ENCODE results near the gene PNCK. TPM values are rescaled to one million over a fixed set of nuclear protein-coding genes. Genes with fewer than 3 reads are reported as not detected.

The PNCK gene
- total and polyA plus RNA-seq, 2 experiments from 2014 or later: 3.5 to 11.9 TPM

DNA sequence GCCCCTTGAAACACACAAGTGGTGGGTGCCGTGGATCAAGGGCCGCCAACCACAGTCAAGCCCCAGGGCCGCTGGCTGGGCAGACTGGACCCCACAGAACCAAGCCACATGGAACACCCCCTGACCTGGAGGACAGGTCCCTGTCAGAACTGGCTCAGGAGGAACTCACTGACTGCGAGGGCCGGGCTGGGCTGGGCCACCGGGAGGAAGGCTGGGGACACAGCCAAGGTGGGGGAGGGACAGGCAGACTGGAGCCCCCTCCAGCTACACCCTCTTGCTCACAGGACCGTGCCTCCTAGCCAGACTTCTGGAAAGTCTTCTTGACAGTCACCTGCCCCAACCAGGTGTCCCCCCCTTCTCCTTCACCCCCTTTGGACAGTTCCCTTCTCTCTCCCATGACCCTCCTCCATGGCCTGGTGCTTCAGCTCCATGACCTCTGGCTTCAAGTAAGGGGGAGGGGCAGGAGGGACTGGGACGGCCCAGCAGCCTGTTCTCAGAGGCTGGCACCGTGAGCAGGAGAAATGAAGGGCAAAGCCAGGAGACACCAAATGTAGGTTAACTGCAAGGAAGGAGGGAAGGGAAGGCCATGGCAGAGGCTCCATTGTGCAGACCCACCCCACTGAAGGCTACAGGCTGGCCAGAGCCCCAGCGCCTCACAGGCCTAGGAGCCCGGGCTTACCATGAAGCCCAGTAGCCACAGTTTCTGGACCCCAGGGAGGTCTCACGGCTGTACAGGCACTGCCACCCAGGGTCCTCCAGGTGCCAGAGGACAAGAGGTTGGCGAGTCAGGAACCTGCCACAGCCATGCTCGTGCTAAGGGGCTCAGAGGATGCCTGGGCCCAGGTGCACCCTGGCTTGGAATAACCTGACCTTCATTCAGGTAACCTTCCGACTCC, 49.2 kb downstream of the PNCK start:
- Histone ChIP-seq H3K27ac (ENCODE audit: low read depth) (no peak overlapping the region), H3K27me3 (ENCODE audit: insufficient read depth) (no peaks in the 10 kb centered on the region), H3K4me2 (no peak overlapping the region), H4K20me1 (replicated peaks; ENCODE audit: insufficient read depth) (no peaks in the 10 kb centered on the region), H3K36me3 (ENCODE audit: insufficient read depth) (no peaks in the 10 kb centered on the region), H3K4me3 (no peak overlapping the region), H3K9me2 (ENCODE audit: insufficient read depth) (no peaks in the 10 kb centered on the region), H2AFZ (no peak overlapping the region), H3K4me1 (ENCODE audit: insufficient read depth) (no peaks in the 10 kb centered on the region), H3F3A (replicated peaks; ENCODE audit: low read depth) (no peaks in the 10 kb centered on the region), H3K79me2 (replicated peaks; ENCODE audit: insufficient read depth) (no peaks in the 10 kb centered on the region)
- Mint-ChIP-seq H3K27me3 (ENCODE audit: insufficient read depth, low read depth, poor library complexity) (peaks cover 3% of the 10 kb centered on the region), H3K9me3 (no peaks in the 10 kb centered on the region), H3K36me3 (ENCODE audit: low read depth) (no peaks in the 10 kb centered on the region), H3K4me1 (peaks cover 2% of the 10 kb centered on the region; the same call in 1 of the 3 replicates), H3K4me3 (no peak overlapping the region), H3K27ac (no peak overlapping the region)
- ATAC-seq (no peak), DNase-seq (ENCODE audit: low spot score) (no peak)
- TF ChIP-seq STAT1 (IDR thresholded peaks at IDR 0.05; ENCODE audit: unreplicated experiment) (no peak), ZNF114 (CRISPR knock-in tag; IDR thresholded peaks at IDR 0.05) (no peak)
- TF ChIP-seq, protein P1, sequence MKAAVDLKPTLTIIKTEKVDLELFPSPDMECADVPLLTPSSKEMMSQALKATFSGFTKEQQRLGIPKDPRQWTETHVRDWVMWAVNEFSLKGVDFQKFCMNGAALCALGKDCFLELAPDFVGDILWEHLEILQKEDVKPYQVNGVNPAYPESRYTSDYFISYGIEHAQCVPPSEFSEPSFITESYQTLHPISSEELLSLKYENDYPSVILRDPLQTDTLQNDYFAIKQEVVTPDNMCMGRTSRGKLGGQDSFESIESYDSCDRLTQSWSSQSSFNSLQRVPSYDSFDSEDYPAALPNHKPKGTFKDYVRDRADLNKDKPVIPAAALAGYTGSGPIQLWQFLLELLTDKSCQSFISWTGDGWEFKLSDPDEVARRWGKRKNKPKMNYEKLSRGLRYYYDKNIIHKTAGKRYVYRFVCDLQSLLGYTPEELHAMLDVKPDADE (IDR thresholded peaks at IDR 0.05): no peak

- no peaks in the 10 kb centered on the region for H3K9me3 Mint-ChIP-seq
- H2AFZ ChIP-seq: no peak overlapping the region
Observed at GRCh38 chrX:153623310-153624029, 50.1 kb downstream of the PNCK start.

DNA sequence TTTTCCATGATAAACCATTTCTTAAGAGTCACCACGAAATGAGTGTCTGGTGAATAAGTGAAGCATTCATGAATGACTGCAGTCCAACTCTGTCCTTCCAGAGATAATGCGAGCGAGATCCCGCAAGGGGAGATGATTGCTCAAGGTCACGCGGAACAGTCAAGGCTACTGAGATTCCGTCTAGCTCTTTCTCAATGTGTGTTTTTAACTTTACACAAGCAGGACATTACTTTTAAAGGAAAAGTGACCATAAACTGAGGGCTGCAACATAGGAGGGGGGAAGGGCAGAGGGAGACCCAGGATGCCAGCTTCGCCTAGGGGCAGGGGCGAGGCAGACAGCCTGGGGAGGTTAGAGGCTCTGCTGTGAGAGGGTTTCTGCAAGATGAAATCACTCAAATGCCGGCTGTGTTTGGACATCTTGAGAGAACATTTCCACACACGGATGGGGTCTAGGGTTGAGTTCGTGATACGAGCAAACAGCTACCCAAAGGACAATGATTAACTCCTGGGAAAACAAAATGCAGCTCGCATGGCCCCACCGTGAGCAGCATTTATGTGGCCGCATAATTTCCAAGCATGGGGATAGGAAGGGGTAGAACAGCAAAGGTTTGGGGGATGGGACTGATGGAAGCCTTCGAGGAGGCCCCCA, 50.8 kb downstream of the PNCK start:
- no peaks in the 10 kb centered on the region for H4K20me1 ChIP-seq (replicated peaks; ENCODE audit: insufficient read depth)
- ATAC-seq (no peak), DNase-seq (ENCODE audit: low spot score) (no peak)
- no peak overlapping the region for H3K27ac ChIP-seq (ENCODE audit: low read depth)
- Mint-ChIP-seq H3K4me1 (peaks cover 2% of the 10 kb centered on the region; the same call in 1 of the 3 replicates), H3K36me3 (ENCODE audit: low read depth) (no peaks in the 10 kb centered on the region), H3K27me3 (ENCODE audit: insufficient read depth, low read depth, poor library complexity) (peaks cover 6% of the 10 kb centered on the region), H3K9me3 (no peaks in the 10 kb centered on the region), H3K27ac (no peak overlapping the region), H3K4me3 (no peak overlapping the region)
- H3K4me2 ChIP-seq: no peak overlapping the region
- no peak overlapping the region for H2AFZ ChIP-seq
- TF ChIP-seq, protein P2, sequence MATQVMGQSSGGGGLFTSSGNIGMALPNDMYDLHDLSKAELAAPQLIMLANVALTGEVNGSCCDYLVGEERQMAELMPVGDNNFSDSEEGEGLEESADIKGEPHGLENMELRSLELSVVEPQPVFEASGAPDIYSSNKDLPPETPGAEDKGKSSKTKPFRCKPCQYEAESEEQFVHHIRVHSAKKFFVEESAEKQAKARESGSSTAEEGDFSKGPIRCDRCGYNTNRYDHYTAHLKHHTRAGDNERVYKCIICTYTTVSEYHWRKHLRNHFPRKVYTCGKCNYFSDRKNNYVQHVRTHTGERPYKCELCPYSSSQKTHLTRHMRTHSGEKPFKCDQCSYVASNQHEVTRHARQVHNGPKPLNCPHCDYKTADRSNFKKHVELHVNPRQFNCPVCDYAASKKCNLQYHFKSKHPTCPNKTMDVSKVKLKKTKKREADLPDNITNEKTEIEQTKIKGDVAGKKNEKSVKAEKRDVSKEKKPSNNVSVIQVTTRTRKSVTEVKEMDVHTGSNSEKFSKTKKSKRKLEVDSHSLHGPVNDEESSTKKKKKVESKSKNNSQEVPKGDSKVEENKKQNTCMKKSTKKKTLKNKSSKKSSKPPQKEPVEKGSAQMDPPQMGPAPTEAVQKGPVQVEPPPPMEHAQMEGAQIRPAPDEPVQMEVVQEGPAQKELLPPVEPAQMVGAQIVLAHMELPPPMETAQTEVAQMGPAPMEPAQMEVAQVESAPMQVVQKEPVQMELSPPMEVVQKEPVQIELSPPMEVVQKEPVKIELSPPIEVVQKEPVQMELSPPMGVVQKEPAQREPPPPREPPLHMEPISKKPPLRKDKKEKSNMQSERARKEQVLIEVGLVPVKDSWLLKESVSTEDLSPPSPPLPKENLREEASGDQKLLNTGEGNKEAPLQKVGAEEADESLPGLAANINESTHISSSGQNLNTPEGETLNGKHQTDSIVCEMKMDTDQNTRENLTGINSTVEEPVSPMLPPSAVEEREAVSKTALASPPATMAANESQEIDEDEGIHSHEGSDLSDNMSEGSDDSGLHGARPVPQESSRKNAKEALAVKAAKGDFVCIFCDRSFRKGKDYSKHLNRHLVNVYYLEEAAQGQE (IDR thresholded peaks at IDR 0.05; ENCODE audit: unreplicated experiment): no peak
- TF ChIP-seq, protein P1 (IDR thresholded peaks at IDR 0.05): no peak
- H3K4me1 ChIP-seq (ENCODE audit: insufficient read depth): no peaks in the 10 kb centered on the region
- H3K79me2 ChIP-seq (replicated peaks; ENCODE audit: insufficient read depth): no peaks in the 10 kb centered on the region
- H3K36me3 ChIP-seq (ENCODE audit: insufficient read depth): no peaks in the 10 kb centered on the region
- no peaks in the 10 kb centered on the region for H3K27me3 ChIP-seq (ENCODE audit: insufficient read depth)
- H3K4me3 ChIP-seq: no peak overlapping the region
- H3K9me2 ChIP-seq (ENCODE audit: insufficient read depth): no peaks in the 10 kb centered on the region
- no peaks in the 10 kb centered on the region for H3F3A ChIP-seq (replicated peaks; ENCODE audit: low read depth)

More at GRCh38 chrX:153623310-153624029, 50.1 kb downstream of the PNCK start:
- no peaks in the 10 kb centered on the region for H3K4me1 ChIP-seq (ENCODE audit: insufficient read depth)
- H3K36me3 ChIP-seq (ENCODE audit: insufficient read depth): no peaks in the 10 kb centered on the region
- ATAC-seq (no peak), DNase-seq (ENCODE audit: low spot score) (no peak)
- no peaks in the 10 kb centered on the region for H3K9me2 ChIP-seq (ENCODE audit: insufficient read depth)
- Mint-ChIP-seq H3K4me3 (no peak overlapping the region), H3K27ac (no peak overlapping the region), H3K36me3 (ENCODE audit: low read depth) (no peaks in the 10 kb centered on the region), H3K4me1 (peaks cover 2% of the 10 kb centered on the region; the same call in 1 of the 3 replicates), H3K27me3 (ENCODE audit: insufficient read depth, low read depth, poor library complexity) (peaks cover 5% of the 10 kb centered on the region)
- H3K79me2 ChIP-seq (replicated peaks; ENCODE audit: insufficient read depth): no peaks in the 10 kb centered on the region
- H4K20me1 ChIP-seq (replicated peaks; ENCODE audit: insufficient read depth): no peaks in the 10 kb centered on the region
- TF ChIP-seq STAT1 (IDR thresholded peaks at IDR 0.05; ENCODE audit: unreplicated experiment): no peak
- no peak overlapping the region for H3K4me2 ChIP-seq
- no peaks in the 10 kb centered on the region for H3F3A ChIP-seq (replicated peaks; ENCODE audit: low read depth)
- H3K27me3 ChIP-seq (ENCODE audit: insufficient read depth): no peaks in the 10 kb centered on the region
- no peak overlapping the region for H3K4me3 ChIP-seq
- H3K27ac ChIP-seq (ENCODE audit: low read depth): no peak overlapping the region

Data from GM23338 (cell line).